NCI-H187 treated with DMSO at 0.1 percent for 48 hours (cell line): ENCODE measurements around the gene PRCD.
A peak's percentile ranks its signal among the peaks of the same experiment; 100 is the strongest.

Source experiments
- DNase-seq: peaks from one replicate; lab custom pipeline; 2025; lab: John Stamatoyannopoulos, UW

The PRCD gene

DNA sequence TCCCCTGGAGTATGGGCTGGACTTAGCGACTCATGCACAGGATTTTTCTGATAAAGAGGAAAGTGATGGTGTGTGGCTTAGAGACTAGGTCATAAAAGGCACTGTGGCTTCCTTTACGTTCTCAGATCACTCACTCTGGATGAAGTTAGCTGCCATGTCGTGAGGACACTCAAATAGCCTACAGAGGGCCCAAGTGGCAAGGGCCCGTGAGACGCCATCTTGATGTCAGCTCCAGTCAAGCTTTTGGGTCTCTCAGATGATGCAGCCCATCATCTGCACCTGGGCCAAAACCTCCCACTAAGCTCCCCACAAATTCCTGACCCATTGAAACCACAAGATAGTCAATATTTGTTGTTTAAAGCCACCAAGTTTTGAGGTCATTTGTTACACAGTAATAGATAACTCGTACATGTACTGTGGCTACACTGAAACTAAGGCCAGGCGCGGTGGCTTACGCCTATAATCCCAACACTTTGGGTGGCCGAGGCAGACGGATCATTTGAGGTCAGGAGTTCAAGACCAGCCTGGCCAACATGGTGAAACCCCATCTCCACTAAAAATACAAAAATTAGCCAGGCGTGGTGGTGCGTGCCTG lies 31.1 kb downstream of the PRCD start:
- no peak for DNase-seq

DNA sequence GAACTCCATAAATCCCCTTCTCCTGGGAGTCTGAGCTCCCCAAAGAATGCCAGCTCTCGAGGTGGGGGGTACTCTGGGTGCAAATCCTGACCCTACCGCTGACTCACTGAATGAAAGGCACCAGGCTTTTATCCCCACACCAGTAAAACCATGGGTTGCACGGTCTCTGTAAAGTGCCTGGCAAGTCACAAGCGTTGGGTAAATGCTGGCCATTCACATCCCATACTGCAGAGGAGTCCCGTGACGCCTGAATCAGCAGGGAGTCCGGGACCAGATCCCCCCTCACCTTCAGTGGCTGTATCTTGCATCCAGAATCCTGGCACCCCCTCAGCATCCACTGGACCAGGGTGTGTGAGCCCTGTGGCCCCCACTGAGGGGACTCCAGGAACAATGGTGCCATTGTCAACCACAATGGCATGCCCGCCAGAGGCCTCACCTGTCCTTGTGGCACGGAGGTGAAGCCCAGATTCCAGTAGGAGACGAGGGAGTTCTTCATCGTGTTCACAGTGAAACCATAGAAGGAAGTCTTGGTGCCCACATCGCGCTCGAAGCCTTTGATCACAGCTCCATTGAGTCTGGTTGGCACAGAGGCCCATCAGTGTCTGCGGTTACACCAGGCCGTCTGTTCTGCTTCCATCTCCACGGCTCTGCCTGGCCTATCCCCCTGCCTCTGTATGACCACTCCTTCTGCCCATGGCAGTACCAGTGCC lies 32.5 kb downstream of the PRCD start:
- no peak for DNase-seq

DNA sequence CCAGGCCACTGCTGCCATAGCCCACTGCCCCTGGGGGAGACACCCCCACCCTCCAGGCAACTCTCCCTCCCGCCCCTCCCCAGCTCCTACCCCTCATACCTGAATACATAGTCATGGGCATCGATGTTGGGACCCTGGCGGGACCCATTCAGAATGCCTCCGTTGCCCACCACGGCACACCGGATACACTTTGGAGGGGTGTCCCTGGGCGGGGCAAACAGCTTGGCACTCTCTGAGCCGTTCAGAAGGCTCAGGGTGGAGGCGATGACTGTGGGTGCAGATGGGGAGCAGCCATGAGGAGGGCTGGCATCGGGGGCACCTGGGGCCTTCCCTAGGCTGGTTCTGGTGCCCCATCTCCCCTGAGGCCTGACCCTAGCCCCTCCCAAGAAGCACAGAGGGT lies 33.3 kb downstream of the PRCD start:
- DNase-seq, result no peak

DNA sequence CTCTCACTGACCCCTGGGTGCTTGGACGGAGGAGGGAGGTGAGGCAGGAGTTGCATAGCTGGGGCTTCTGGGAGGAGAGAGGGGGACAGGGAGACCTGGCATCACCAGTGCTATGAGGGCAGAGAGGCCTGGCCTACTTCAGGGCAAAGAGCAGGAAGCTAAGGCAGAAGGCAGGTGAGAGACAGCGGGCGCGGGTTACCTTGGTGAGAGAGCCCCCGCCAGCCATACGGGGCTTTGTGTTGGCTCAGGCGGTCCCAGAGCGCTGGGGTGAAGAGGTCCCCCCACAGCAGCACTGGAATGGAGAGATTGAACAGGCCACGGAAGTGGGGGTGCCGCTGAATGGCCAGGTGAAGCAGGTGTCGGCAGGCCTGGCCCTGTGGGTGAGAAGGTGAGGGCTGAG lies 34.3 kb downstream of the PRCD start:
- DNase-seq, result no peak

DNA sequence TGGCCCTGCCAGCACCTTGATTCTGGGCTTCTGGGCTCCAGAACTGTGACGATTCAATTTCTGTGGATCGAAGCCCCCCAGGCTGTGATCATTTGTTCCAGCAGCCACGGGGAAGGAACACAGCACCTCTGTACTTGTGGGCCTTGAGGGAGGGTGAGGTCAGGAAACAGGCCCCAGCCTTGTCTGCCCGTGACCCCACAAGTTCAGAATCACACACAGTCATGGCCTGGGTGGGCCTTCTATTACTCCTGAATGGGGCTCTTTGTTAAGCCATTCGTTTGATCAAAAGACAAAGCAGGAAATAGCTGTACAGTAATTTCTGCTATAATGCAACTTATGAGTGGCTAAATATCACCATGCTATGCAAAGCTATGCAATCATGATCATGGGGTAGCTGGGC lies 35.7 kb downstream of the PRCD start:
- no peak for DNase-seq

DNA sequence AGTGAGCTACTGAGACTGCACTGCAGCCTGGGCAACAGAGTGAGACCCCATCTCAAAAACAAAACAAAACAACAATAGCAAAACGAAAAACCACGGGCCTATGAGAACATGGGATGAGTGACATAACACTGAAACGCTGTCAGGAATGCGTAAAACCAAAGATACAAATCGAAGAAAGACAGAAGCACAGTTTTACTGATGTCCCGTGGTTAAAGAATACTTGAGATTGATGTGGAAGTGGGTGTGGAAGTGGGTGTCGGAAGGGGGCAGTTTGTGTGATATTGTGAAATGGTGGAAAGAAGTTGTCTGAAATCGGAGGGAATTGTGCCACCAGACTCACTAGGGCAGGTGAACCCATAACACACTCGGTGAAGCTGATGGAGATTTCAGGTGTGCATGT lies 36.3 kb downstream of the PRCD start:
- DNase-seq, result no peak

DNA sequence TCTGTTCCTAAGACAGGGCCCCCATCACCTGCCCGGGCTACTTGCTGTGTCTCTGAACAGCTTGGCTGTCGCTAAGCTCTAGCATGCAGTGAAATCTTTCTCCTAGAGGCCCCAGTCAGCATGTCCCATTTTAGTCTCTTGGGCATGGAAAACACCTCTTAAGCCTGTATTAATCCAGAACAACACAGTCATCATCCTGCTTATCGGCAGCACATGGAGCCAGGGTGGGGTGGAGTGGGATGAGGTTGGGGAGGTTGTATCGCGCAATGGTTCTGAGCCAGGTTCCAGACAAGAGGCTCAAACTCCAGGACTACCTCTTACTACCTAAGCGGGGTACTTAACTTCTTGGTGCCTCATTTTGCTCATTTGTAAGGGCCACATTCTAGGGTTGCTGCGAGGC lies 38.0 kb downstream of the PRCD start:
- no peak for DNase-seq

DNA sequence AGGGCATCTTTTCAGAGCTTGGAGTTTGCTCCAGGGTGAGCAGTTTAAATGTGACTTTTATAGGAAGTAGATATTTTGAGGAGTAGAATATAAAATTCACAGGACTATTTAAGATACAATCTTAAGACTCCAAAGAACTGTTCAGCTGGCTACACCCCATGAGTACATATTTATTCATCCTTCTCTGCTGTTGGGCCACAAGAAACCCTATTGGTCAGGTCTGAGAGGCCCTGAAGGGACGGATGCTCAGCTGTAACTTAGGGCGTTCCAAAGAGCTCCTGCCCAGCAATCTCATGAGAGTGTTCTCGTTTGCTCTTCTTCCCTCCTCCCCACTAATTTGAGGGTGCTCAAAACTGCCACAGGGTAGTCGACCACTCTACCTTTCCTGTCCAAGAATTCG lies 38.5 kb downstream of the PRCD start:
- DNase-seq, result no peak

DNA sequence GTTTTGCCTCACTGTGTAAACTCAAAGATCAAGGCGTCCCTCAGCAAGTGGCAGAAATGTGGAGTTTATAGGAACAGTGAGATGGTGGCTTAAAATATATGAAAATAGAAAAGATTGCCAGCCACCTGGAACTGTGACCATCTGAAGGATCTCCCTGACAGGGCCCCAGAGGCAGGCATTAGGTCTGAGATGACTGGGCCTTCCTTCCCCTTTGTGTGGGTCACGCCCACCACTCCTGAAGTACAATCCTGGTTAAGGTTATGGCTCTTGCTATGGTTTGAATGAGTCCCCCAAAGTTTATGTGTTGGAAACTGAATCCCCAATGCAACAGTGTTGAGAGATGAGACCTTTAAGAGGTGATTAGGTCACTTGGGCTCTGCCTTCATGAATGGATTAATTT lies 39.4 kb downstream of the PRCD start:
- no peak for DNase-seq

DNA sequence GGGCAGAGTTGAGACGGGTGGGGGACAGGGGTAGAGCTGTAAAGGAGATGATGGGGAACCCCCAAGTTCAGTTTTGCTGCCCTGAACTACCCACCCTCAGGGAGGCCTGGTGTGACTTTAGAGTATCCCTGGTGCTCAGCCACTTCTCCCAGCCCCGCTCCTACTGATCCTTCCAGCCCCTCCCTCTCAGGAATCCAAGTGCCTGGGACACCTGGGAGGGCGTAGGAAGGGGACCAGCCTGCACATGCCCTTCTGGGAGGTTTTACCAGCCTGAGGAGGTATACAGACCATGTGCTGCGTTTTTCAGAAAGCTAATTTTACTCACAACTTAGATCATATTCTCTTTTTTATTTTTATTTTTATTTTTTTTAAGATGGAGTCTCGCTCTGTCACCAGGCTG lies 41.7 kb downstream of the PRCD start:
- no peak for DNase-seq

DNA sequence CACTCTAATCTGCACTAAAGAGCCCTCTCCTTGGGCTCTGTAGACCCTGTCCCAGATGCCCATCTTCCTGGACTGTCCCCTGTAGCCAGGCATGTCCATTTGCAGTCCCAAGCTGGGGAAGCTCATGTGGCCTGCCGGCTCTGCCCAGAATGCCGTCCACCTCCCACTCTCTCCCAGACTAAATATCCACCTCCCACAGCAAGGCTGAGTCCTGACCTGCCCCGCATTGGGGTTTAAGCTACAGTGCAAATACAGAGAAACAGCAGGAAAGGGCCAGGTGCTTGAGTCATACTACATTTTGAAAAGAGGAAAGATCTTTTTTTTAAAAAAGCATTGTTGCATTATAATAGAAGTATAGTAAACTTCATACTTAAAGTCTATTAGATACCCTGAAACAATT lies 42.8 kb downstream of the PRCD start:
- DNase-seq, result no peak

DNA sequence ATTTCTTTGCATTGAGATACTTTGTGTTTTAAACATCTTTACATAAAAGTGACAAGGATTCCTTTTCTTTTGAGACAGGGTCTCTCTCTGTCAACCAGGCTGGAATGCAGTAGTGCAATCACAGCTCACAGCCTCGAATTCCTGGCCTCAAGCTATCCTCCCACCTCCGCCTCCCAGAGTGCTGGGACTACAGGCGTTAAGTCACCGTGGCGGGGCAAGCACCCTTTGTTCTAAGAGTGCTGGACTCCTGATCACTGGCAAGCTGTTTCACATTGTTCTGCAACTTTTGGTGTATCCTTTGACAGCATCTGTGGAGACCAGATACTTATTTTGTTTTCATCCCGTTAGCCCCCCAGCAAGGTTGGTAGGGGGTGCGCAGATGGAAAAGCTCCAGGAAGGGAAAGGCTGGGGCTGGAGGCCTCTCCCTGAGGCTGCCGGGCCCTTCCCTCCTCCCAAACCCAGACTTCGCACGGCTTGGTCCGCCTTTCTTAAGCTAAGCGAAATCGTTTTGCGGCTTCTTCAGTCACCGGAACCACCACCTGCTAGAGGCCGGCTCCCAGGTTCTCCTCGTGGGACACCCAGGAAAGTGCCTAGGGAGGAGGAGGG lies 44.7 kb downstream of the PRCD start:
- DNase-seq, result no peak

DNA sequence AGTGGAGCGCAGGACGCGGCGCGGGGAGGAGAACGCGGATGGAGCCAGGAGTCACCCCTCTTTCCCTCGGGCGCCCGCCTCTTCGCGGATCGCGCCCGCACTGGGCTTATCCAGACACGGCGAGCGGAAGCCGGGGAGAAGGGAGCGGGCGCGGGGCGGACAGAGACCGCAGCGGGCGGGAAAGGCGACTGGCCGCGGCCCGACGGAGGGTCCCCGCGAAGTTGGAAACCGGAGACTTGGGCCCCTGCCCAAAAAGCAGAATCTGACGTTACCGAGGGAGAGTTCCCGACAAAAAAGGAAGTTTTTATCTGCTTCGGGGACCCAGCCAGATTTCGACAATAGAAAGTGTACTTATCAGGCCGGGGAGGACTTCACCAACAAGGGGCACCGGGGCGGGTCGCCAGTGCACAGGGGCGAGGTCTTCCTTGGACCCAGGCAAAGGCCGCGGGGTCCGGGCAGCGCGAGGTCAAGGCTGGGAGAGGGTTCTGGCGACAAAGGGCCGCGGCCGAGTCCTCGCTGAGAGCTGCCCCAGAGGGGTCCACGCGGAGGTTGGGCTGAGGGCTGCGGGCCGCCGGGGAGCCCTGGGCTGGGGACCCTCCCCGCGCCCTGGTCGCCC lies 45.3 kb downstream of the PRCD start:
- DNase-seq, result no peak

DNA sequence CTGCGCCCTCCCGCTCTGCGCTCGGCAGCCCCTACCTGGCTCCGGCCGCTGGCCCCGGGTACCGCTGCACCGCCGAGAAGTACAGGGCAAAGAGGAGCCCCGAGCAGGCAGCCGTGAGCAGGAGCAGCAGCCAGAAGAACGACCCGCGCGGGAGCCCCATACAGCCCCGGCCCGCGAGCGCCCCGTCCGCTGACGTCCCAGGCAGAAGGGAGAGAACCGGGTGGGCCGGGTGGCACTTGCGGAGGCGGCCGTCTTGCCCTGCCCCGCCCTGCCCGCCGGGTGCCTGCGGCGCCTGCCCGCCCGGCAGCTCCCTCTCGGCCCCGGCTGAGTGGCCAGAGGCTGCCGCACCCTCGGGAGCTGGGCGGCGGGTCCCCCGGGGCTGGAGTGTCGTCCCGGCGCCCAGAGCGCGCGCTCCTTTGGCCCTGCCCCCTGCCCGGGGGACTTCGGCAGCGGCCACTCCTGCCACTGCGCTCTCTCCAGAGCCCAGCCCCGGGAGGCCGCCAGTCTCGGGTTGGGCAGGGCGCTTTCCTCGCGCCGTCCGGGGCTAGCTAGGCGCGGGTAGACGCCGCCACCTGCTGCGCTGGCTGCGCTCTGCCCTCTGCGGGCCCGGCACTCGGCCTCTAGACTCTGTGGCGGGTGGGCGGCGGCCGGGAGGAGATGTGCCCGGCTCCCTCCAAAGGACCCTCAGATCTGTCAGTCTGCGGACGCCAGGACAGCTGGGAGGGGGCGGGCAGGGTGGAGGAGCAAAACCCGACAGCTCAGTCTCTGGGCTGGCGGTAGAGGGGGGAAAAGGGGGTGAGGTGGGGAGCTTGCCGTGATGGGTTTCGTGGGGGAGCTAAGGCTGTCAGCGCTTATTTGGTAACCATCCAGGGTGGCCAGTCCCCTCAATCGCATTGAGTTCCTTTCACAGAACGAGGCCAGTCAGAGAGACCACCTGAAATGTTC lies 46.1 kb downstream of the PRCD start, which contains the start of gene ST6GALNAC2:
Gene ST6GALNAC2 (minus strand): TSS at position 212 of the 945 bp plus-strand sequence. CDS start 52 bp downstream, at position 160.
- DNase-seq, result no peak

DNA sequence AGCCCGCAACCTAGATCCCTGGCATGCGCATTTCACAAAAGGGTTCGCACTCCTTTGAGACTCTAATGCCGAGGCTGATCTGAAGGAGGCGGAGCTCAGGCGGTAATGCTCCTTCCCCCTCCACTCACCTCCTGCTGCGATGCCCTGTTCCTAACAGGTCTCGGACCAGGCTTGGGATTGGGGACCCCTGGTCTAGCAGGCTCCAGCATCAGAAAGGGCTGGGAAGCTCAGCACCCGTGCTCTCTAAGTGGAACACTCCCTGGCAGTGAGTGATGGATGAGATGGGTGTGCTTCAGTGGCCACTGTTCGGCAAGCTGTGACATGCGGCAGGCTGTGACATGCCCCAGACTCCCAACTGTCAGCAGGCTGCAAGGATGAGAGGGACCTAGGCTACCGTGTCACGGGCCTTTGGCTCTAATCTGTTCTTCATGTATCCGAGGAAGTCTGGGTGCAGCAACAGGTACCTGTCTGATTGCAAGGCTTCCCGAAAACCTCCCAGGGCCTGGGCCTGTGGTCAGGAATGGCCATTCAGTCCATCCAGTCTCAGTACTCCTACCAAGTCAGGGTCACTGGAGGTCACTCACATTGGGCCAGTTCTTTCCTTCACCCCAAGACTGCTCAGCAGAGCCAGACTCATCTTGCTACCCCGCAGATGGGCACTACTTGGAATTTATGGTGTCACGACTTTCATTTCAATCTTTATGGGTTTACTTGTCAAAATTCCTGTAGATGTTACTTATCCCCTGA lies 47.1 kb downstream of the PRCD start:
- peak; percentile 94 for DNase-seq

DNA sequence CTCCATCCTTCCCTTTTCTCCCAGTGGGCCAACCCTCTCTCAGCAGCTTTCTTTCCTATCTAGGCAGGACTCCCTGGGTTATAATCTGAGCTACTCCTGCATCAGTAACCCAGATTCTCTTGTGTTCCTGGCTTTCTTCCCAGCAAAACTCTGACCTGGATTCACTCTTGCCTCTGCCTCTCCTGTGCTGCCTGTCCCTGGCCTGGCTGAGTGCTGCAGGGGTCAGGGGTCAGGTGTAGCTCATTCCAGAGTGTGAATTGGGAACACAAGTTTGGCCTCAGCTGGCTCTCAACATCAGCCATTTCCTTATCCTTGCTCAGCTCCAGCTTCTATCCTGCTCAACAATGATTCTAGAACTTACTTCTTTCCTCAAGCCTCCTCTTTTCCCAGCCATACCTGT lies 48.3 kb downstream of the PRCD start:
- DNase-seq, result no peak

DNA sequence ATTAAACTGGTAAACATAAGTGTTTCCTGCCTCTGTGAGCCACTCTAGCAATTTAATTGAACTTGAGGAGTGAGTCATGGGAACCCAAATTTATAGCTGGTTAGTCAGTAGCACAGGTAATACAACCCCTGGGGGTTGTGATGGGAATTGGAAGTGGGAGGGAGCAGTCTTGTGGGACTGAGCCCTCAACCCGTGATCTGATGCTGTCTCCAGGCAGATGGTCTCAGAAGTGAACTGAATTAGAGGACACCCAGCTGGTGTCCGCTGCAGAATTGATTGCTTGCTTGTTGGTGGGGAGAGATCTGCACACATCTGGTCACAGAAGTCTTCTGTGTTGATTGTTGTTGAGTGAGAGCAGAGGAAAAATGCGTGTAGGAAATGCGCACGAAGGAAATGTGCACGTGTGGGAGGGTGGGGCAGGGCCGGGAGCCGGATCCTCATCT lies 53.6 kb downstream of the PRCD start:
- no peak for DNase-seq

DNA sequence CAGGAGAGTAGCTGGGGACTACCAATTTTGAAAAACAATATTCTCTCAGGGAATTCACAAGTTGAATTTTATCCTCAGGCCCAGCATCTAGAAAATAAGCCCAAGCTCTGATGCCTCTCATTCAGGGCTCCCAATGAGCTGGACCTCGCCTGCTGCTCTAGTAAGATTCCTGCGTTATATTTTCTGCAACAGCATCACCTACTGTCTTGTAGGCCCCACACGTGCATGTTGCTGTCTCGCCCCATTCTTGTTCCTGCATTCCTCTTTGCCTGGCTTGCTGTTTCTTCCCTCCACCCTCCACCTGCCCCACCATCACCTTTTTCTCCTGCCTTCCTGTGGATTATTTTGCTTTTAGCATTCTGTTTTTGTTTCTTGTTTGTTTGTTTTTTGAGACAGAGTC lies 54.1 kb downstream of the PRCD start:
- DNase-seq, result no peak

DNA sequence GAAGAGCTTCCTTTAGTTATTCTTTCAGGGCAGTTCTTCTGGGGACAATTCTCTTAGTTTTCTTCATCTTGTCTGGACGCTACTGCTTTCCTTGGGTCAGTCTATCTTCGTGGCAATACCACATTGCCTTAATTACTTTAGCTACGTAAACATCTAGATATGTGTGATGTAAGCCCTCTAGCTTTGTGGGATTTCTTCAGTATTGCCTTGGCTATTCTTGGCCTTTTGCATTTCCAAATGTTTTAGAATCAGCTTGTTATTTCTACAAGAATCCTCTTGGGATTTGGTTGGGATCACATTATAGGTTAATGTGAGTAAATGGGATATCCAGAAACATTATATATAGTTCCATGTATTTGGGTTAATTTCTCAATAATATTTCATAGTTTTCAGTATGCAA lies 54.8 kb downstream of the PRCD start:
- DNase-seq, result no peak
